ENCODE measurements around the gene FANCI.

DNA sequence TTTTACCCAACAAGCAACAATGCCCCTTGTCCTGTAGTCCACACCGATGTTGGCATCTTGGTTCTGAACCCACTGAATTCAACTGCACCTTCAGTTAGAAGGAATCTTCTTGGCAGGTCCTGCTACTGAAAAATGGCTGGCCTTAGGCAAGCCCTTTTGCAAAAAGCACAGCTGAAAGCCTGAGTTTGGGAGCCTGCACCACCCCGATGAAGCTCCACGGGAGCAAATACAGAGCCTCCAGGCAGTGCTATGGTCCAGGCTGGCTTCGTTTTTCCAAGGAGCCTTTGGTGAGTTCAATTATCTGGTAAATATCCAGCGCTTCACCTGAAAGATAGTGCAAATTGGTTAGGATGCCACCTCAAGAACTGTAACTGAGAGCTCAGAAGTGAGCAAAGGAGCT, 72.7 kb downstream of the FANCI start:
- TF ChIP-seq RAD21 (IDR thresholded peaks at IDR 0.05; ENCODE audit: low read length), result no peak
- no peak for TF ChIP-seq CTCF (conservative IDR thresholded peaks at IDR 0.05; ENCODE audit: low read depth, low read length)
- no peak for TF ChIP-seq POLR2A (IDR thresholded peaks at IDR 0.05; ENCODE audit: low read depth, low read length)
- no peak for TF ChIP-seq MAZ (IDR thresholded peaks at IDR 0.05; ENCODE audit: borderline replicate concordance, low read depth, low read length)
- no peak for TF ChIP-seq USF2 (IDR thresholded peaks at IDR 0.05; ENCODE audit: low read depth, low read length)
- no peak for TF ChIP-seq RFX5 (IDR thresholded peaks at IDR 0.05; ENCODE audit: low read depth, low read length)
- no peak for TF ChIP-seq BHLHE40 (IDR thresholded peaks at IDR 0.05; ENCODE audit: low read depth, low read length)
